GM13976 (cell line): ENCODE results near the gene PNRC1.
"Not testable (repeated sequence)": the region's sequence is repeated elsewhere in the genome, so short reads cannot be mapped to it uniquely, and the experiment has no call there.

Experiments
- DNase-seq: peaks from one replicate; pipeline ENCODE4 v3.0.0; 2012; ENCODE audit warnings: low spot score
- CTCF ChIP-seq: IDR thresholded peaks from 2 replicates; pipeline ENCODE4 v1.5.1; 2012; ENCODE audit warnings: borderline replicate concordance, mild to moderate bottlenecking; ENCODE audit not compliant: insufficient read depth; ENCODE audit errors: extremely low read depth, missing control alignments, control extremely low read depth
- in situ Hi-C: fragments of 300-500 bp; cut with MboI; formaldehyde crosslinking; loops from one replicate; pipeline ENCODE4 v1.12.0; 2022; ENCODE audit warnings: low sequenced_read_pairs, mixed read lengths, inconsistent platforms; ENCODE audit not compliant: unreplicated experiment

PNRC1 gene

GRCh38 chr6:89037141-89037900 is 43.2 kb upstream of the PNRC1 start:
- in situ Hi-C loops, result no loop called here
- no peak for DNase-seq
- no peak for TF ChIP-seq CTCF

GRCh38 chr6:89037901-89038293 is 42.7 kb upstream of the PNRC1 start:
- DNase-seq, in situ Hi-C loops: not testable (repeated sequence)

GRCh38 chr6:89042664-89043063 is 37.9 kb upstream of the PNRC1 start:
- no peak for TF ChIP-seq CTCF
- DNase-seq, result no peak
- in situ Hi-C loops, result no loop called here

- no peak for DNase-seq
- in situ Hi-C loops, result no loop called here
- no peak for TF ChIP-seq CTCF
Observed at GRCh38 chr6:89044328-89045010, 36.1 kb upstream of the PNRC1 start.

- in situ Hi-C loops, result no loop called here
- DNase-seq, result no peak
- TF ChIP-seq CTCF, result no peak
Observed at GRCh38 chr6:89045011-89045387, 35.6 kb upstream of the PNRC1 start.

GRCh38 chr6:89045576-89045975 is 35.0 kb upstream of the PNRC1 start:
- in situ Hi-C loops, result no loop called here
- DNase-seq, result no peak
- no peak for TF ChIP-seq CTCF

GRCh38 chr6:89047473-89047872 is 33.1 kb upstream of the PNRC1 start:
- no peak for DNase-seq
- no peak for TF ChIP-seq CTCF
- in situ Hi-C loops, result no loop called here
